RCC 7860 (cell line): ENCODE data around the gene MACF1.

Experiments used
- DNase-seq: peaks from one replicate; pipeline ENCODE4 v3.0.0-alpha.2; 2015; ENCODE audit warnings: low spot score
- FAIRE-seq: peaks from 2 replicates; lab custom pipeline; 2012; peaks lifted over from hg19 to GRCh38; lab: Jason Lieb, UNC

The MACF1 gene

DNA sequence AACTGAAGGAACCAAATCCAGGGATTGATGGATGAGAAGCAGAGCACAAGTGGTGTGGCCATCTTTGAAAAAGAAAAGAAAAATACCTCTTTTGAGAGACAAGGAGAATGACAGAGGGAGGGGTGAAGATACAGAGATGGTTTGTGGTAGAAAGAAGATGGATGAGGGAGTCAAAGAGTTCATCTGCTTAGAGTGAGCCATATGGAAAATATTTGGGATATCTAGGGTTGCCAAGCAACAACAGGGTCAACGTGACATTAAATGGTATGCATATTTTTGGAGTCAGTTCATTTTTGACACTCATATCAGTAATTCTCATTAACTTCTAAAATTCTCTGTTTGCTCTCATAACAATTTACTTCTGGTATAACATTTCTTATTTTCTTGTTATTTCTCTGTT is 50.7 kb downstream of the MACF1 start:
- DNase-seq (no peak), FAIRE-seq (no peak)

DNA sequence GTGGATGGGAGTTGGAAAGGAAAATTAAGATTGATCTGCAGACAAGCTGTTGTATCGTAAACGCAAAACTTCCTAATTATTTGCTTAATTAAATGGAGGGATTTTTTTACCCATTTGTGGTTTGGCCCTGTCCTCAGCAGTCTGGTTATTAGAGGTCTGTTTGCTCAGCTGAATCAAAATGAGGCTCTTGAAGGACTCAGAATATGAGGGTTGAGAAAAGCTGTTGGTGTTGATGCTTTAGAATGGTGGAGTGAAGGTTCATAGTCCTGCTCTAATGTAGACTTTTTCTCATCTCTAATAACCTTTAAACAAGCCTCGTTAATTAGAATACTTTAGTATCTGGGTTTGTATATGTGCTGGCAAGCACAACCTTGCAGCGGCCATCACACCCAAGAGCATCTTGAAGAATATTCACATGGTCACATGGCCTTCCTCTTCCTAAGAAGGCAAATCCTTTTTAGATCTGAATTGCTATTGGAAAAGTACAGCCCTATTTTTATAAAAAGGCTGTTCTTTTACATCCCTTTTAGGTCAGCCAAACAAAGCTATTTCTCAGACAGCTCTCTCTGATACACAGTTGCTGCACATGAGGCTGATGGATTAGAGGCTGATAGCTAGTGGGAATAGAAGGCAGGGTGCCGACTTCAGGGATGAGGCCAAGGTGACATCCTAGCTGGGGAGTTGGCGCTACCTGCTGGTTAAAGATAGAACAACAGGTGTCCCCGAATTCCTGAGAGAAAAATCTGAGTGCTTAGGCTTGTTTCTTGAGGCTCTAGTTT is 53.8 kb downstream of the MACF1 start:
- DNase-seq, result peak; percentile 59
- peak; percentile 52 for FAIRE-seq

DNA sequence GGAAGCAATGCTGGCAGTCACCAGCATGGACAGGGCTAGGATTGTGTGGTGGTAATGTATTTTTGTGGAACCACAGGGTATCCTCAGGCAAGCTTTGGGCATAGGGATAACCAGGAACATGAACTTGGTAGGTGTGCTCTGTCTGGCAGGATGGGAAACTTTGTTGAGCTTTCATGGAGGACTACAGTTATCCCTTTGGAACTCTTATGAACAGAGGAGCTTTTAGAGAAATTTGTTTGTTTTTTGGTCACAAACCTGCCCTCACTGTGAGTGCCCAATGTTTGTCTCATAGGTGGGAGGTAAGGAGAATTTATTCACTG is 54.4 kb downstream of the MACF1 start:
- DNase-seq, result no peak
- no peak for FAIRE-seq

DNA sequence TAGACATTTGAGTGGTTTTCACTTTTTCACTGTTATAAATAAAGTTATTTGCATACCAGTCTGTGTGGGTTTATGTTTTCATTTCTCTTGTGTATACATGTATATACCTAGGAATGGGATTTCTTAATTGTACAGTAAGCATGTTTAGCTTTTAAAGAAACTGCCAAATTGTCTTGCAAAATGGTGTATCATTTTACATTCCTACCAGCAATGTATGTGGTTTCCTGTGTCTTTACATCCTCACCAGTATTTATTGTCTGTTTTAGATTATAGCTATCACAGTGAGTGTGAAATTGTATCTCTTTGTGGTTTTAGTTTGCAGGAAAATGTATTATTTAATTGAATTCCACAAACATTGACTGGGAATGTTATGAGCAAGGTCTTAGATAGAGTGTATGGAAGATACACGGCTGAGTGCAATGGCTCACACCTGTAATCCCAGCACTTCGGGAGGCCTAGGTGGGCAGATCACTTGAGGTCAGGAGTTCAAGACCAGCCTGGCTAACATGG is 57.3 kb downstream of the MACF1 start:
- no peak for FAIRE-seq
- no peak for DNase-seq

DNA sequence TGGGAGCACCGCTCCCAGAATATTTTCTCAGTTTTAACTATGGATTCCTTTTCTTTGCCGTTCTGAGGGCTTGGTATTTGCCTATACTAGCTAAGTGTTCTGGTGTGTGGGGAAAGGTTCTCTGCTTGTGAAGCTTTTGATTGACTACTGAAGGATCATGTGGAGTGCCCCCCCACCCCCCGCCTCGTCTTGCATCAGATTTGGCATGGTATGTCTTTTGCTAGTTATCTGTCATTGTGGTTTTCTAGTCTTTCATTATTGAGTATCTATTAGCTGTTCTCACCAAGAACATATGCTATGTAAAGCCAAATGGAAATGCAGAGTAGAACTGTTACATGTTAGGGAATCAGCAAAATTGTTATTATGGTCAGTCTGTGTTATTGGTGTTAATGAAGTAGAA is 58.3 kb downstream of the MACF1 start:
- FAIRE-seq (no peak), DNase-seq (no peak)

DNA sequence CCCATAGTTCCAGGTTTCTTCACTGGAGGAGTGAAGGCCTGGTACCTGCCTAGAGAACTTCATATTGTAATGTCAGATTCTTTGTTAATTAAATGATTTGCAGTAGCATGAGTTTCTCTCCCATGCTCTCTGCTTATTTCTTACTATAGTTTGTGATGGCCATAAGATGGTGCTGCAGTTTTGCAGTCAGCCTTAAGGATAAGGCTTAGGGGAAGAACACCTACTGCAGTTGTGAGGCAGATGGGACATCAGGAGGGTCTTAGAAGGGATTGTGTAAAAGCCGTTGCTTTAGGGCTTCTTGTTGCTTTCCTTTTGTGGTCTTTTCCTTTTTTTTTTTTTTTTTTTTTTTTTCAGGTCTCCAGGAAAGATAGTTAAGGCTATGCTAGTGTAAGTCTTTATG is 61.8 kb downstream of the MACF1 start:
- FAIRE-seq, result no peak
- no peak for DNase-seq

DNA sequence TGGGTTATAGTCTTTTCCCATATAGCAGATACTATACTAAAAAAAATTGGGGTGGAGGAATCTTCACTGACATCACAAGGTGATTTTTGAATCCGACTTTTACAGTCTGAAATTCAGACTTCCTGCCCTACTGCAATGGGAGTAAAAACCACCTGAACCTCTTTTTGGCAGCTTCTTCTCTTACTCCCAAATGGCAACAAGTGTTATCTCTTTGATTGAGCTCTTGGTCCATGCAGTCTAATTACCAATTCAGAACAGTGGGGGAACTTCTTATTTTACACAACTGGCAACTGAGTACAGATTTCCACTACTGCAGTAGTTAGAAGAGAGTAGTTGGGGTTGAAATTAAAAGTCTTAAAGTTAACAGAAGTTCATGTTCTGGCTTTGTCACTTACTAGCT is 62.3 kb downstream of the MACF1 start:
- DNase-seq, result no peak
- FAIRE-seq, result no peak

DNA sequence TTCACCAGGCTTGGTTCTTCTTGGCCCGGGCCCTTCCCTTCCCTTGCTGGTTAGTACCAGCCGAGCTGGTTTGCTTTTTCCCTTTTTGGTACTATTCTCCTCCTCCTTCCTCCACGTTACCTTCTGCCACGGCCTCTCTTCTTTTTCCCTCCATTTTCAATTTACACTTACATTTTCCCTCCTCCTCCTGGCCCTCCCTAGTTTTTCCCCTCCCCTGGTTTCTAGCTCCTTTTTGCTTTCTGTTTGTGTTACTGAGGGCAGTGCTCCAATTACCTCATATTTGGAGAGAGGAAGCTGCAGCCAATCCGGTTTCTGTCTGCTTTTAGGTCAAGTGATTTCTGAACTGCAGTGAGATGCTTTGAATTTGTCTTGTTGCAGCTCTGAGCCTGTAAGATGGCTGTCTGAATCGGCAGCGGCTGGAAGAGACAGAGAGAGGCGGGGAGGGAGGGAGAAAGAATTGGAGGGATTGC is 63.7 kb downstream of the MACF1 start:
- DNase-seq (no peak), FAIRE-seq (no peak)

DNA sequence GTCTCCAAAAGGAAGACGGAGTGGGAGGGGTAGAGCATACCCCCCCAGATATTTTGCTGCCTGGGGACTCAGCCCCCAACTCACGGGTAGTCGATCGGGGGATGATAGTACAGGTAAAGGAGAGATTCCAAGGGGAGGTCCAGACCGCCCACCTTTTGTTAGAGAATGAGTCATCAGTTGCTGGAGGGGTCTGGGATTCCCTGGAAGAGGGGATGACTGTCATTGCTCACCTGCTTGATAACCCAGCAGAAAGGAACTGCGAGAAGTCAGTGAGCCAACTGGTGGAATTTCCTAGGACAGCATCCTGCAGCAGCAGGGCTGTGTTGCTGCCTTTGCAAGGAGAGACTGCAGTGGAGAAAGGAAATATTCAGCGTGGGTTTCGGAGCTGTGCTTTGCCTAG is 64.4 kb downstream of the MACF1 start:
- no peak for FAIRE-seq
- DNase-seq, result no peak

DNA sequence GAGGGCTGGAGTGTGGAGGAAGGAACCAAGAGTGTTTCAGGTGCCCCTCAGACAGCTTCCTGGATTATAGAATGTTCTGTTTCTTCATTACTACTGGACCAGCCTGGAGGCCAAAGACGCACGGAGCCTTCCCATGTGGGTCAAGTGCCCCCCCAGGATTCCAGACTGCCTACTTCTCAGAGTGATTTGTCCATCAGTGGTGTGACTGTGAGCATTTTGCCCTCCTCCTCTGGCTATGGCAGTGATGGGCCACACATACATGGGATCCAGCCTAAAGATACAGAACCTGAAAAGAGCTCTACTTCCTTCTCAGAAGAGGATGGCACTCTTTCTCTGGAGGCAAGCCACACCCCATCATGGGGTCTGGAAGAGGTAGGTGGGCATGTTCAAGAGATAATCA is 64.9 kb downstream of the MACF1 start:
- FAIRE-seq (no peak), DNase-seq (no peak)

DNA sequence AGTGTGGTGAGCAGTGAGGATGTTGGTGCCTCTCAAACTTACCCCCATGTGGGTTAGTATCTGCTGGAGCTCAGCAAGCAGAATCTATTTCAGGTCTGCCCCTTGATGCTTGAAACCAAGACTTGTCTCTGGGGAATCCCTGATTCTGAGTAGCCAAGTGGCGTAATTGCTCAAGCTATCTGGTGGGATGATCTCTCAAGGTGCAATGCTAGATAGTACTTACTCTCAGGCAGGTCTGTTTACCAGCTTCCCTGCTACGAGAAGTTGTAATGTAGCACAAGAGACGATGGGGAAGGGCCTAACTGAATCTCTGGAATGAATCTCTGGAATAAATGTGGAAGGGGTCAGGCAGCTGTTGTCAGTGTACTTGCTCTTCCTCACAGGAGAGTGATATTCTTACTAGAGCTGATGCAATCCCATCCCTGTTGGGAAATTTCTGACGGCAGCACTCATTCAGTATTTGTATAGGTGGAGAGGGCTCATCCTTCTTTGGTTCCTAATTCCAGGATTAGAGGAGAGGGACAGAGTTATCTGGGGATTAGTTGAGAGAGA is 65.4 kb downstream of the MACF1 start:
- no peak for DNase-seq
- no peak for FAIRE-seq

DNA sequence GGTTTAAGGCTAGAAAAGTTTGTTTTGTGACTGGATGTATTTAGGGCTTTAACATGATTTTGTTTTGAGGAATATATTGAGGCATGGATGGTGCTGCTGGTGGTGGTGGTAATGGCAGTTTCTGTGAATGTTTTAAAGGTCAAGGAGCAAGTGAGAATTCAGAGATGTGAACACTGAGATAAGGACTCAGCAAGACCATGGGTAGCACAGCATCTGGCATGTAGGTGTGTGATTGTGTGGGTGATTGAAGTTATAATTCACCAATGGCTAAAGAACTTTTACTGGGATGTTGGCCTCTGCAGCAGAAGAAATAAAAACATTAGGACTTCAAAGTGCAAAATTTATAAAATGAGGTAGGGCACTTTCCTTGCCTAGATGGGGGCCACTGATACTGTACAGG is 65.9 kb downstream of the MACF1 start:
- FAIRE-seq (no peak), DNase-seq (no peak)

DNA sequence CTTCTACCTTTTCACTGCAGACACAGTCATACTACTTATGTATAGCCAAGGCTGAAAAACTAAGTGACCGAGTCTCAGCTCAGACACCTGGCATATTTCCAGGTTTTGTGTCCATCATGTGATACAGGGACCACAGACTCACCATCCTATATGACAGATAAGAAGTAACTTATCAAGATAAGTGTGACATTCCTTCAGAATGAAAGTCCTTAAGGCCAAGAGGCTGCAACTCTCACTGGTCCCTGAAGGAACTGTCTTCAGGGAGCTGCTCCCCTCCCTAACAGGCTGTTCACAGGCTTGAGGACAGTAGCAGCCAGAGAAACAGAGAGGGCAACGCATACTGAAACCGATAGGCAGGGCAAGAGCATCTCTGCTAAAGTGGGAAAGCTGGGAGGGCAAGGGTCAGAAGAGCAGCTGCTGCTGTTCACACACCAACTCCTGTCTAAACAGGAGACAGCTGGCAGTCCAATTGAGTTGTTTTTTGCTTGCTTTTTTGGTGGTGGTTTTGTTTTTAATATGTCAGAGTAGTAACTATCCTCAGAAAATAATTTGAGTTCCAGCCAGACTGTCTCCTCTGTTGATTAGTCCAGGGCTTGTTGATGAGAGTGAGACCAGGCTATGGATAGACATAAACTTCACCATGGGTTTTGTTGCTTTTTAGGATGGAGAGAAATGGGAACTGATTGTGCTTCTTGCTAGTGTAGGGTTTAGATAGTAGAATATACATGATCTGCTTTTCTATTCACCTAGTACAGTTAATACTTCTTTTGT is 67.7 kb downstream of the MACF1 start:
- no peak for FAIRE-seq
- DNase-seq, result no peak

DNA sequence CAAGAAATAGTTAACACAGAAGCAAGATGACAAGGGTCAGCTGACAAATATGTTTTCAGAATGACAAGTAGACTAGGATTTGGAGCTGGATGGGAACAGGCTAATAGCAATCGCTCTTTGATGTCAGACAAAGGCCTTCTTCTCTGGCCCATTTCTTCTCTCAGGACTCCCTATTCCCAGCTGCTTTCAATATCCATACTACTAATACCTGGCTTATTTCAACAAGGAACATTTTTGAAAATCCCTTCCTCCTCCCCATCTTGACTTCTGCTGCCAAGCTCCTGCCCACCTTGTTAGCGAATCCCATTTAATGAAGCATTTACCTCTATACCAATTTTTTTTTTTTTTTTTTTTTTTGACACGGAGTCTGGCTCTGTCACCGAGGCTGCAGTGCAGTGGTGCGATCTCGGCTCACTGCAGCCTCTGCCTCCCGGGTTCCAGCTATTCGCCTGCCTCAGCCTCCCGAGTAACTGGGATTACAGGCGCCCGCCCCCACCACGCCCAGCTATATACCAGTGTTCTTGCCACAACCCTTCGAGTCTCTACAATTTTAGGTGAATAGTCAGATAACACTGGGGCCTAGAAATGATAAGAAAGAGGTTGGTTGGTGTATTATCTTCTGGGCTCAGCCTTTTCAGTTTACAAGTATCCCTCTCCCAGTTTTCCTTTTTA is 68.4 kb downstream of the MACF1 start:
- DNase-seq, result no peak
- FAIRE-seq, result no peak

DNA sequence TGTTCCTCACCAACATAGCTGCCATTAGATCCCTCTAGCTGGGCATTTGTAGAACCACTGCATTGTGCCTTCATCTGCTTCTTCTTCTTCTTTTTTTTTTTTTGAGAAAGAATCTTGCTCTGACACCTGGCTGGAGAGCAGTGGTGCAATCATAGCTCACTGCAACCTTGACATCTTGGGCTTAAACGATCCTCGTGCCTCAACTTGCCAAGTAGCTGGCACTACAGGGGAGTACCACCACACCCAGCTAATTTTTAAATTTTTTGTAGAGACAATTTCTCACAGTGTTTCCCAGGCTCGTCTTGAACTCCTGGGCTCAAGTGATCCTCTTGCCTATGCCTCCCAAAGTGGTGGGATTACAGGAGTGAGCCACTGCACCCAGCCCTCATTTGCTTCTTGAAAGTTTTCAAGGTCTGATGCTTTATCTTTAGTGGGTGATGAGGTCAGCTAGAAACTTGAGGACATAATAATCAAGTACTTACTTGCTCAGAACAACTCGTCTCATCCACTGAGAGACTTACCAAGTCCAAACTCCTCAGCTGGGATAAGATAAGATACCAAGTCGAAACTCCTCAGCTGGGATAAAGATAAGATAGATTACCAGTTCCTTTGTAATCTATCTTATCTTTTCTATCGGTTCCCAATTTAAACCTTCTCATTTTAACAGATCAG is 71.5 kb downstream of the MACF1 start:
- FAIRE-seq, result no peak

DNA sequence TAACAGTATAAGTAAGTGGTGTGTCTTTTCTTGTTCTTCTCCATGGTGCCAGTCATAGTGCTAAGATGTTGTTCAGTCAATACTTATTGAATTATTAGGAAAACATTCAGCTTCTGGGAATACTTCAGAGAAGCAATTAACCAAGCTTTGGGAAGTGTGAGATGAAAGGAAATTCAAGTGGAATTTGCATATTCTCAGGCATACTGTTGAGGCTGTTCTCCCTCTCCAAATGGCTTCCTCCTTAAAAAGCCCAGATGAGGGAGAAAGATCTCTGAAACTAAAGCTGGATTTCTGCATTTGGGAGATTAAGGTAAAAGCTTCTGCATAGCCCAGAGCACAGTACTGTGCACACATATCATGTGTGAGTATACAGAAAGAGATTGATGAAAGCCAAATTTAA is 73.4 kb downstream of the MACF1 start:
- FAIRE-seq, result no peak
- no peak for DNase-seq

More for the DNA sequence above, 71.5 kb downstream of the MACF1 start:
- no peak for DNase-seq

DNA sequence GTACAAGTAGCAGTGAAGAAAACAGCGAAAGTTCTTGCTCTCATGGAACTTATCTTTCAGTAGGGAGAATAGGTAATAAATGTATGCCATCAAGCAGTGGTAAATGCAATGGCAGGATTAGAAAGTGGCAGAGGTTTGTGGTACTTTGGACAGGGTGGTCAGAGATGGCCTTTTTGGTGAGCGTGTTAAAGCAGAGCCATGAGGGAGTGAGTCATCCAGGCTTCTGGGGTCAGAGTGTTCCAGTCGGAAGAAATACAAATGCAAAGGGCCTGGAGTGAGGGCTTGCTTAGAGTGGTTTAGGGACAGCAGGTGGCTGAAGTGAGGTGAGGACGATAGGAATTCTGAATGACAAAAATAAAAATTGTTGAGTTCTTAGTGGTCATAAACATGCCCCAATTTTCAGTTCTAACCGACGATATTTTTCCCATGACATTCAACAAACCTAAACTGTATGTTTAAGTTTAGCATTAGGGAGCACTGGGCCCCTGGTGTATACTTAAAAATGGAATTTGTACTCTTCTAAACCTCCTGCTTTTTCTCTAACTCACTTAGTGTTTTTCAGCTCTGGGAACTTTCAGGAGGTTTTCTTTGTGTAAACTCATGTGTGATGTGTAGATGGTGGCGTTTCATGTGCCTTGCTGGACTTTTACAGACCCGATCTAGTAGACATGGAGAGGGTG is 78.2 kb downstream of the MACF1 start:
- no peak for FAIRE-seq
- no peak for DNase-seq

DNA sequence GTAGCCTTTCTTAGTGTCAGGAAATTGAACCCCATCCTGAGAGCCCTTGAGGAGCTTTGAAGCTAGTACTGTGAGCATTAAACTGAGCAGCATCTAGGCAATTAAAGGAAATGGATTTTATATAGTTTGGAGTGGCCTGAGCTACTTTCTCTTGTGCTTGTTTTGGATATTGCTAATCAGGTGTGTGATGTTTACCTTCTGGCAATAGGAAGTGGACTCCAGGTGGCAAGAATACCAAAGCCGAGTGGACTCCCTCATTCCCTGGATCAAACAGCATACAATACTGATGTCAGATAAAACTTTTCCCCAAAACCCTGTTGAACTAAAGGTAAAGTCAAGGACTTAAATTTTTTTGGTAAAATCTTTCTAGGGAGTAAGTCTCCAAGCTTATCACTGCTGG is 79.4 kb downstream of the MACF1 start:
- DNase-seq (no peak), FAIRE-seq (no peak)

DNA sequence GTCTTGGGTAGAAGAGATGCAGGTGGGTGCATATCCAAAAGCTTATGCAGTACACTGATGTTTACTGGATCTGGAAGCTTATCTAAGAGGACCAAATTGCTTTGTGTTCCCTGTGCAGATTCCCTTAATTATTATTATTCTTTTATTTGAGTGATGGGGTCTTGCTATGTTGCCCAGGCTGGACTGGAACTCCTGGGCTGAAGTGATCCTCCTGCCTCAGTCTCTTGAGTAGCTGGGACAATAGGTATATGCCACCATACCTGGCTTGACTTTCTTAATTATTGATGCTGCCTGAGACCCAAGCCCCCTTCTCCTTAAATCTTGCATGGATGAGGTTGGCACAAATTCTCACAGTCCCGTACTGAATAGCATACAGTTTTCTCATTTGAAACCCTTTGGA is 83.0 kb downstream of the MACF1 start:
- DNase-seq (no peak), FAIRE-seq (no peak)

DNA sequence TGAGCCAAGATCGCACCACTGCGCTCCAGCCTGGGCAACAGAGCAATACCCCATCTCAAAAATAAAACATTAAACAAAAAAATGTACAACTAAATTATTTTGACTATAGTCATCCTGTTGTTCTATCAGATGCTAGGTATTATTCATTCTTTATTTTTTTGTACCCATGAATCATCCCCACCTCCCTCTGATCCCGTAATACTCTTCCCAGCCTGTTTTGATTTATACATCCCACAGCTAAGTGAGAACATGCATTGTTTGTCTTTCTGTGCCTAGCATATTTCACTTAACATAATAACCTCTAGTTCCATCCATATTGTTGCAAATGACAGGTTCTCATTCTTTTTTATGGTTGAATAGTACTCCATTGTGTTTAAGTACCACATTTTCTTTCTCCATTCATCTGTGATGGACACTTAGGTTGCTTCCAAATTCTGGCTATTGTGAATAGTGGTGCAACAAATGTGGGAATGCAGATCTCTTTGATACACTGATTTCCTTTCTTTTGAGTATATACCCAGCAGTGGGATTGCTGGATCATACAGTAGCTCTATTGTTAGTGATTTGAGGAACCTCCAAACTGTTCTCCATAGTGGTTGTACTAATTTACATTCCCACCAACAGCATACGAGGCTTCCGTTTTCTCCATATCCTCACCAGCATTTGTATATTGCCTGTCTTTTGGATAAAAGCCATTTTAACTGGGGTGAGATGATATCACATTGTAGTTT is 84.4 kb downstream of the MACF1 start:
- DNase-seq, result no peak

More for the DNA sequence above, 84.4 kb downstream of the MACF1 start:
- no peak for FAIRE-seq
